ENCODE measurements around the gene NKX3-2.
"Not testable (repeated sequence)": the region's sequence is repeated elsewhere in the genome, so short reads cannot be mapped to it uniquely, and the experiment has no call there.

The NKX3-2 gene

GRCh38 chr4:13543839-13544605, at the start of gene NKX3-2:
Gene NKX3-2 (minus strand): TSS chr4:13544508. CDS start chr4:13544414, 94 bp downstream.
- DNase-seq = peak; percentile 27

- DNase-seq = no peak
These were observed 47.9 kb upstream of the NKX3-2 start for GRCh38 chr4:13592220-13592619.

- DNase-seq = no peak
These were observed 46.5 kb upstream of the NKX3-2 start for GRCh38 chr4:13590766-13591165.

DNA sequence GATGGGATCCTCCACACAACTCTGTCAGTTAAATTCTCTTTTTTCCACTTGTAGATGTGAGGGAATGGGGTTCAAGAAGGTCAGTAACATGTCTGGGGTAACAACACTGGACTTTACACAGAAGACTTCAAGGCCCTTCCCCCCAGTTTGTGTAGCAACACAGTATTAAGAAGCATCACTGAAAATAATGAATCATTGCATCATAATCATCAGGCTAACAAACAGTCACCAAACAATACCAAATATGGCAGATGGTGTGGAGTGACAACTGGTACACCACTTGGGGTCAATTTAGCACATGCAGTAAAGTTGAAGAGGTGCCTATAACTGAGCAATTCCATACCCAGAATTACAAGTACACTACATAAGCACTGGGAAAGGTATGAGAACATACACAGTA, 44.6 kb upstream of the NKX3-2 start:
- DNase-seq = no peak

DNA sequence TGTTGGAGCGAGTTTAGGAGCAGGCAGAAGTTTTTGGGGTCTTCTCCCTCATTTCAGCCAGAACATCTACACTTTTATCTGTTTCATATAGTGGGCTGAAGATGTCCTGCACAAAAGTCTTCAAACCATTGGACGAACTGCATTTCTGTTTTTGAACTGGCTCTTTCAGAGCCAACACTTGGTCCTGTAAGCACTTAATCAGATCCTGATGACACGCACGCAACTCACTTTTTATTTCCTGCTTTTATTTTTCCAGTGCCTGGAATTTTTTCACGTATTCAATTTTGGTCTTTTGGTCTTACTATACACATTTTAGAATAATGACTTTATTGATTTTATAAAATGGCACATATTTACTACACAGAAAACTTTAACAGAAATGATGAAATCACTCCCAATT, 40.2 kb upstream of the NKX3-2 start:
- no peak for DNase-seq

- DNase-seq = no peak
These were observed 35.7 kb upstream of the NKX3-2 start for GRCh38 chr4:13580036-13580435.

GRCh38 chr4:13577660-13578059, 33.4 kb upstream of the NKX3-2 start:
- DNase-seq = no peak

DNA sequence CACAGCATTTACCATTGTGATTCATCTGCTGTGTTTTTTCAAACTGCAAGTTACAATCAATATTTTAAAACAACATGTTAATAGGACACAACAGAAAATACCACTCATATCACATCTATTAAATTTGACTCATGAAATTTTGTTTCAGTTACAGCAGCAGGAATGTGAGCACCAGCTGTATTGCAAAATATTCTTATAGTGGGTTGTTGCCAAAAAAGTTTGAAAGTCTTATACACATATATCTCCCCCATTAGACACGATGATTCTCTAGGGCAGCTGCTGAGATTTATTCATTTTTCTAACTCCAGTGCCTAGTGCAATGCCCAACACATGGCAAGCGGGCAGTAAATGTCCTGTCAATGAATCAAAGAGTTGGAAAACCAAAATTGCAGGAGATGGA, 26.6 kb upstream of the NKX3-2 start:
- DNase-seq = no peak

DNA sequence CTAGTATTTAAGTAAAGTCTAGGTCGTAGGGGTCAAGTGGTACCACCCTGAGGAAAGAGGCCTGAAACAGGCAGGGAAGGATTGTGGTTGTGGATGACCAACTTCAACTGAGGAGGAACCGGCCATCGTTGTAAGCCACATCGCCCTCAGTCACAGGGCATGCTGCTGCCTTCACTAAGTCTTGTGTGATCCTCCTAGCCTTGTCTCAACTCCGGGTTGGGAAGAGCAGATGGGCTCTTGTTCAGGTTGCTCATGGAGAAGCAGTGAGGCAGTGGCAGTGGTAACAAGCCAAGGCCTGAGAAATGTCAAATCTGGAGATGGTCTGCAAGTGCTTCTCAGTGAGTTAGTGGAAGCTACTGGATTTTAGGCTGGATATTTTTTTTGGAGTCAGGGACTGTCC, 22.8 kb upstream of the NKX3-2 start:
- DNase-seq = no peak

DNA sequence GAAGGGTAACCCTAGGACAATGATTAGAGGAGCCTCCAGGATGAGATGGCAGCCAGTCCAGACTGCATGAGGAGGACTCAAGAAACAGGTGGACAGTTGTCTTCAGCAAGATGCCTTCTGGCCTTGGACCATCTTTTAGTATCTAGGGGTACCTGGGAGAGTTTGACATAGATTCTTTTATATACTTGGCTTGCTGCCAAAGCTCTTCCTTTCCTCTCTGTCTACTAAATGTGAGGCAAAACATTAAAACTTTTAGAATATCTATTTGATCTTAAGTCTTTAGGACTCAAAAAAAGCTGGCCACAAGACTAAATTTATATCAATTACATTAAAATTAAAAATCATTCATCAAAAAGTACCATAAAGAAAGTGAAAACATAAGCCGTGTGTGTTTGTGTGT, 18.6 kb upstream of the NKX3-2 start:
- DNase-seq = no peak

DNA sequence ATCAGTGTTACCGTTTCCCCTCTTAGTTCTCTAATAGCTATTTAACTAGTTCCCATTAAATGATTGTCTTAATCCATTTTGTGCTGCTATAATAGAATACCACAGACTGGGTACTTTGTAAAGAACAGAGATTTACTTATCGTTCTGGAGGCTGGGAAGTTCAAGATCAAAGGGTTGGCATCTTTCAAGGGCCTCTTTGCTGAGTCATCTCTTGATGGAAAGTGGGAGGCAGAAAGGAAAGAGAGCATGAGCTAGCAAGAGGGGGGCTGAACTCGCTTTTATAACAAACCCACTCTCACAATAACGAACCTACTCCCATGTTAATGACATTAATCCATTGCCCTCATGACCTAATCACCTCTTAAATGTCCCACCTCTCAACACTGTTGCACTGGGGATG, 17.4 kb upstream of the NKX3-2 start:
- no peak for DNase-seq

GRCh38 chr4:13560111-13560510, 15.8 kb upstream of the NKX3-2 start:
- not testable (repeated sequence) for DNase-seq

DNA sequence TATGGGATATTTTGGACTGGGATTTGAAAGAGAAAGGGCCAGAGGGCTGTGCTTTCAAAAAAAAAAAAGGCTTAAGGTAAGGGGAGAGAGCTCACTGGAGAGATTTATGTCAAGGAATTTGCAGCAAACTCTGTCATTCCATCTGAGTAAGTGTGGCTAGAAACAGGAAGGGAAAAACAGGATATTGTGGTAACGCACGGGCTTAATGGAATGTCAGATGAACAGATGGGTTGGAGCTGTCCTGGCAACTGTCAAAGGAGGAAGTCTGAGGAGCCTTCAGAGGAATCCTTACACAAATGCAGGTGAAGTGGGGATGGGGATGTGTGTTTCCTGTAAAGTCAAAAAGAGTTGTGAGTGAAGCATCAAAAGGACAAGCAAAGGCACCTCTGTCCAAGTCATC, 15.1 kb upstream of the NKX3-2 start:
- DNase-seq = no peak

DNA sequence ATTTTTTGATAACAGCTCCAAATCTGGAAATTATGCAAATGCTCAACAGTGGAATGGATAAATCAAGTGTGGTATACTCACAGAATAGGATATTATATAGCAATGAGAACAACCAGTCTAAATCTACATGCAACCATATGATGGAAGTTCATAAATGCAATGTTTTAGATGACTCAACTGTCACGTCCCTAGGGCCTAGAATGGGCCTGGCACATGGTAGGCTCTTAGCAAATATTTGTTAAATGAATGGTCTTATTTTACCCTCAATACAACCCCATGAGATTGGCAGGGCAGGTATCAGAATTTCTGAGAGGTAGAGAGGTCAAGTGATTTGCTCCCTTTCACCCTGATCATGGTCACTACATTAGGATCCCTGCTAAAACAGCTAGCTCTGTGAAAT, 14.6 kb upstream of the NKX3-2 start:
- no peak for DNase-seq

- no peak for DNase-seq
These were observed 11.0 kb upstream of the NKX3-2 start for GRCh38 chr4:13555325-13555724.

- DNase-seq = no peak
These were observed 8.8 kb upstream of the NKX3-2 start for GRCh38 chr4:13553081-13553480.

DNA sequence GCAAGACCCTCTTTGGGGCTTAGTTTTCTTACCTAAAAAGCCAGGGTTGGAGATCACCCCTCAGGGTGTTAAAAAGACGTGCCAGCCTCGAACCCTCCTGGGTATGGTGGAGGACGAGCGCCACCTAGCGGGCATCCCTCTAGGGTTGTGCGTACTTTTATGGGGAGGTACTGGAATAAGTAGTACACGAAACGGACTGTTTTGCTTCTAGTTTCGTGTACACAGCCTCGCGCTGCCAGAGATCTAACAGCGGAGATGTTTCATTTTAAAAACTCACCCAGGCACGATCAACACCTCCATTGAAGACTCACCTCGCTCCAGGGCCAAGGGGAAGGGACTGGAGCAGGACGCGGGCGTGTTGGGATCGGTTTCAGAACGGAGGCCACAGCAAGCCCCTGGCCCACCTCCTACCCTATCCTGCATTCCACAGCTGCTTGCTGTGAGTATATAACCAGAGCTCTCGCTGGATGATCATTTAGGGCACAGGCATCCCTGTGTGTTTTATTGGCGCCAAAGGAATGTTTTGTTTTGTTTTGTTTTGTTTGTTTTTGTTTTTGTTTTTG, 4.8 kb upstream of the NKX3-2 start:
- peak; percentile 9 for DNase-seq

GRCh38 chr4:13548059-13548983, 4.0 kb upstream of the NKX3-2 start:
- peak; percentile 0 for DNase-seq

DNA sequence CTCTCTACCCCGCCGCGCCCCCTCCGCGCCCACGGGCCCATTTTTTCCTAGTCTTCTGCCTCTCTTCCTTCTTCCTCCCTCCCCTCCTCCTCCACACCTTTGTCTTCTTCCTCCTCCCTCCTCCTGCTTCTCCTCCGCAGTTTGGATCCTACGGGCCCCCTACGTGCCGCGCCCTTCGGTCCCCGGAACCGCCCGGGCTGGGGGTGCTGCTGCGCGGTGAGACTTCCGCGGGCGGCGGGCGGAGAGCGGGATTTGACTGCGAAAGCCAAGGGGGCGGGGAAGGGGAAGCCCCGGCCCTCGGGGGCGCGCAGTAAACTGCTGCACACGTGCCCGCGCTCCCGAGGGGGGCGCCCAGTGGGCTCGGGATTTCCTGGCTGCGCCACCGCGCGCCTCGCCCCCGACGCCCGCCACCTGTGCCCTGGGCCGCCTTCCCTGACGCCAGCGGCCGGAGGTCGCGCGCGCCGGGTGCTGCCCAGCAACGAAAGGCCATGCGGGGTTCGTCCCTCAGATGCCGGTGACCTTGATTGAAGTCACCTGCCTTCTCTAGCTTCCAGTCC, 3.3 kb upstream of the NKX3-2 start:
- peak; percentile 23 for DNase-seq

GRCh38 chr4:13546941-13547484, 2.7 kb upstream of the NKX3-2 start:
- peak; percentile 7 for DNase-seq

GRCh38 chr4:13546142-13546940, 2.0 kb upstream of the NKX3-2 start:
- no peak for DNase-seq

DNA sequence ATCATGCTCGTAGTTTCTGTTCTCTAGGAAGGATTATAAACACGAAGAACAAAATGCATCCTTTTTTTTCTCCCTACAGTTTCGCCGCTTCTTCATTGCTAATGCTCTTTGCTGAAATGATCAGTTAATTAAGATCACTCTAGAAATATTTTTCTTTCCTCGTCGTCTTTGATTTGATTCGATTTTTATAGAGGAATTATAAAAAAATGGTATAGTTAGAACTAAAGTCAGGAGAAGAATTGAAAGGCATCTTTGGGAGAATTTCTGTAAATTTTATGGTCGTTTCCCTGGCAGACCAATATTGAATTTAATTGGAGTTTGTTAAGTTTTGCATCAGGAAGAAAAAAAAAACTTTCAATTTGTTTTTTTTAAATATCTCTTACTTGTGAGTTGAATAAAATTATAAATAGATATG, 1.1 kb upstream of the NKX3-2 start:
- no peak for DNase-seq
